ENCODE data around the gene CNOT6L.

The CNOT6L gene

DNA sequence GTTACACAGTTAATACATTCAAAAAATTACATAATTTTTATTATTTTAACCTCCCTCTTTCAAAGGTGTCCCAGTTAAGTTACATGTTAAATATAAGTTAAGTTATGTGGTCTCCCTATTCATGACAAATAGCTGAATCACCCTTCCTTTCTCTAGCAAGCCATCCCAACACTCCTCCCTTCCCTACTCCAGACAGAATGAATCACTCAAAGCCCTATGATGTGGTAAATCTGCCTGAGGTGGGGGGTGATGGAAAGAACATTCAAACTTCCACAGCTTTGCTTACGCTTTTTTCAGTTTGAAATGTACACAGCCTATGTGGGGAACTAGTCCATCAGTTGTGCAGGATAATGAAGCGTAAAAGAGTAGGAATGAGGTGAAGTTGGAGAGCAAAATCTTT lies 123.4 kb downstream of the CNOT6L start:
- TF ChIP-seq, protein P1, sequence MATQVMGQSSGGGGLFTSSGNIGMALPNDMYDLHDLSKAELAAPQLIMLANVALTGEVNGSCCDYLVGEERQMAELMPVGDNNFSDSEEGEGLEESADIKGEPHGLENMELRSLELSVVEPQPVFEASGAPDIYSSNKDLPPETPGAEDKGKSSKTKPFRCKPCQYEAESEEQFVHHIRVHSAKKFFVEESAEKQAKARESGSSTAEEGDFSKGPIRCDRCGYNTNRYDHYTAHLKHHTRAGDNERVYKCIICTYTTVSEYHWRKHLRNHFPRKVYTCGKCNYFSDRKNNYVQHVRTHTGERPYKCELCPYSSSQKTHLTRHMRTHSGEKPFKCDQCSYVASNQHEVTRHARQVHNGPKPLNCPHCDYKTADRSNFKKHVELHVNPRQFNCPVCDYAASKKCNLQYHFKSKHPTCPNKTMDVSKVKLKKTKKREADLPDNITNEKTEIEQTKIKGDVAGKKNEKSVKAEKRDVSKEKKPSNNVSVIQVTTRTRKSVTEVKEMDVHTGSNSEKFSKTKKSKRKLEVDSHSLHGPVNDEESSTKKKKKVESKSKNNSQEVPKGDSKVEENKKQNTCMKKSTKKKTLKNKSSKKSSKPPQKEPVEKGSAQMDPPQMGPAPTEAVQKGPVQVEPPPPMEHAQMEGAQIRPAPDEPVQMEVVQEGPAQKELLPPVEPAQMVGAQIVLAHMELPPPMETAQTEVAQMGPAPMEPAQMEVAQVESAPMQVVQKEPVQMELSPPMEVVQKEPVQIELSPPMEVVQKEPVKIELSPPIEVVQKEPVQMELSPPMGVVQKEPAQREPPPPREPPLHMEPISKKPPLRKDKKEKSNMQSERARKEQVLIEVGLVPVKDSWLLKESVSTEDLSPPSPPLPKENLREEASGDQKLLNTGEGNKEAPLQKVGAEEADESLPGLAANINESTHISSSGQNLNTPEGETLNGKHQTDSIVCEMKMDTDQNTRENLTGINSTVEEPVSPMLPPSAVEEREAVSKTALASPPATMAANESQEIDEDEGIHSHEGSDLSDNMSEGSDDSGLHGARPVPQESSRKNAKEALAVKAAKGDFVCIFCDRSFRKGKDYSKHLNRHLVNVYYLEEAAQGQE (IDR thresholded peaks at IDR 0.05; ENCODE audit: insufficient read depth in 1 of 2, low read depth in 2 of 2, low read length in 2 of 2): no peak
- no peak for TF ChIP-seq POLR2AphosphoS5 (IDR thresholded peaks at IDR 0.05; ENCODE audit: low read depth, low read length)
- no peak for TF ChIP-seq TAF1 (IDR thresholded peaks at IDR 0.05; ENCODE audit: borderline replicate concordance, insufficient read depth, low read length)

DNA sequence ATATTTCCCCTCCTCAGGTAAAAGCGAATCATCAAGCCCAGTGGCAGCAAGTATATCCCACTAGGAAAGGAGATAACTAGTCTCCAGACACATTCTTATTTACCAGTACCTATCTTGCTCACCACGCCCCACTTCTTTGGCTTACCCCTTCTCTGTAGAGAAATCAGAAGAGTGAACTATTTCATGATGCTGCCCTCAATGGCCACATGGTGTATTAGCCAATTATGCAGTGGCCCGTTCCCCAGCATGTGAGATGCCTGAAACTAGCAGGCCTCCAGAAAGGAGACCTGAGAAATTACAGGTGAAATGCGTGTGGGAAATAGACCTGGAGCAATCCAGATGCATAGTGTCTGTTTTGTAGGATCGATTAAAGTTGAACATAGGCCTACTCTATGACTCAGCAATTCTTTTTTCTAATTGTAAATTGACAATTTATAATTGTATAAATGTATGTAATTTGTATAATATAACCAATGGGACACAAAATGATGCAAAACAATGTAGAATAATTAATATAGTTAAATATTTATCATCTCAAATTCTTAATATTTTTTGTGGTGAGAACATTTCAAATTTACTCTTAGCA lies 126.2 kb downstream of the CNOT6L start:
- TF ChIP-seq POLR2AphosphoS5 (IDR thresholded peaks at IDR 0.05; ENCODE audit: low read depth, low read length) (no peak), FOXP2 (optimal IDR thresholded peaks at IDR 0.05; ENCODE audit: borderline replicate concordance, extremely low read depth, extremely low read length, insufficient read depth) (no peak), SIN3A (IDR thresholded peaks at IDR 0.05; ENCODE audit: borderline replicate concordance, insufficient read depth, low read length) (no peak), TAF1 (IDR thresholded peaks at IDR 0.05; ENCODE audit: borderline replicate concordance, insufficient read depth, low read length) (no peak)
- TF ChIP-seq, protein P1 (IDR thresholded peaks at IDR 0.05; ENCODE audit: insufficient read depth in 1 of 2, low read depth in 2 of 2, low read length in 2 of 2): no peak

DNA sequence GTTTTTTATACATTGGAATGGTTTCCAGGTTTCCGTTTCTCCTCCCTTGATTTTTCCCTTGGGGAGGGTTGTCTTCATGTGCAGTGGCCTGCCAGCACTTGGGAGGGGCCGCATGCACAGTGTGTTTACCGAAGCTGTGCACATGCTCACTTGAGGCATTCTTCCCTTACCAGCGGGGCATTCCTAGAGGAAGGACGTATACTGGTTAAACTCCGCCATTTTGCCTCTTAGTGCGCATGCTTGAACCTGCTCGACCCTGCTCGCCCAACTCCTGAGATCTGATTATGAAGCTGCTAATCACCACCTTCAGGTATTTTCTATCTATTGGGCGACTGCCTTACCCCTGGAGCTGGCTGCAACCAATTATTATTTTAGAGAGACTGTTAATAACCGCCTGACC lies 137.4 kb downstream of the CNOT6L start:
- TF ChIP-seq, protein P1 (IDR thresholded peaks at IDR 0.05; ENCODE audit: insufficient read depth in 1 of 2, low read depth in 2 of 2, low read length in 2 of 2): no peak
- TF ChIP-seq FOXP2 (optimal IDR thresholded peaks at IDR 0.05; ENCODE audit: borderline replicate concordance, extremely low read depth, extremely low read length, insufficient read depth) (no peak), SIN3A (IDR thresholded peaks at IDR 0.05; ENCODE audit: borderline replicate concordance, insufficient read depth, low read length) (no peak), TAF1 (IDR thresholded peaks at IDR 0.05; ENCODE audit: borderline replicate concordance, insufficient read depth, low read length) (no peak), POLR2AphosphoS5 (IDR thresholded peaks at IDR 0.05; ENCODE audit: low read depth, low read length) (no peak)

DNA sequence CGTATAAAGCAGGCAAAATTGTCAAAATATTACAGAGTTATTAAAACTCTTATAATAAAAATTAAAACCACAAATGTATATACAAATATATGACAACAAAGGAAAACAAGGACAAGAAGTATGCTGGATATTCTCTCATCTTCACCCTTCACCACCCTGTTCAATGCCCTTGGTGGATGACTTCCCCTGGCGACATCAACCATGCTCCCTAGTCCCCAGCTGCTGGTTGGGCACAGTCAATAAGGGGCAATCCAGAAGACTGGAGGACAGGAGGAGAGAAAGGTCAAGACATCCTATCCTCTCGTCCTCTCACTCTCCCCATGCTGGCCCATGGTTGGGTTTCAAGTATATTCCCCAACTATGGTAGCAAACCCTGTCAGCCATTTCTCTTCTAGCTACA lies 142.3 kb downstream of the CNOT6L start:
- TF ChIP-seq TAF1 (IDR thresholded peaks at IDR 0.05; ENCODE audit: borderline replicate concordance, insufficient read depth, low read length) (no peak), FOXP2 (optimal IDR thresholded peaks at IDR 0.05; ENCODE audit: borderline replicate concordance, extremely low read depth, extremely low read length, insufficient read depth) (no peak), SIN3A (IDR thresholded peaks at IDR 0.05; ENCODE audit: borderline replicate concordance, insufficient read depth, low read length) (no peak), POLR2AphosphoS5 (IDR thresholded peaks at IDR 0.05; ENCODE audit: low read depth, low read length) (no peak)
- TF ChIP-seq, protein P1 (IDR thresholded peaks at IDR 0.05; ENCODE audit: insufficient read depth in 1 of 2, low read depth in 2 of 2, low read length in 2 of 2): no peak

GRCh38 chr4:77671051-77671450 lies 148.1 kb downstream of the CNOT6L start:
- TF ChIP-seq SIN3A (IDR thresholded peaks at IDR 0.05; ENCODE audit: borderline replicate concordance, insufficient read depth, low read length) (no peak), POLR2AphosphoS5 (IDR thresholded peaks at IDR 0.05; ENCODE audit: low read depth, low read length) (no peak), TAF1 (IDR thresholded peaks at IDR 0.05; ENCODE audit: borderline replicate concordance, insufficient read depth, low read length) (no peak), FOXP2 (optimal IDR thresholded peaks at IDR 0.05; ENCODE audit: borderline replicate concordance, extremely low read depth, extremely low read length, insufficient read depth) (no peak)
- TF ChIP-seq, protein P1 (IDR thresholded peaks at IDR 0.05; ENCODE audit: insufficient read depth in 1 of 2, low read depth in 2 of 2, low read length in 2 of 2): no peak
